ENCODE measurements around the gene PTDSS2.

PTDSS2 gene

GRCh38 chr11:405323-405953 lies 44.6 kb upstream of the PTDSS2 start:
- H3K27ac ChIP-seq (ENCODE audit: insufficient read depth in 1 of 2, low read depth in 1 of 2, low read length in 2 of 2, poor library complexity in 1 of 2, severe bottlenecking in 2 of 2), result no peak overlapping the region
- ChIA-PET POLR2A (interaction anchor here (2.3 kb wide), 1 partner anchor 11 kb away, joined by 8 read pairs; no protein-coding TSS in a partner anchor), CTCF (interaction anchor here (1.1 to 4.5 kb wide), 4 partner anchors 9 to 111 kb away, joined by 3 to 46 read pairs (median 10); partner anchors contain the start of genes PTDSS2 and SIGIRR)
- H3K4me3 ChIP-seq (ENCODE audit: control insufficient read depth in 1 of 7, extremely low read depth in 1 of 7, insufficient read depth in 4 of 7, low read depth in 2 of 7, low read length in 6 of 7), result no peak overlapping the region
- H3K36me3 ChIP-seq (ENCODE audit: control insufficient read depth in 4 of 4, insufficient read depth in 4 of 4, low read length in 3 of 4), result peaks cover 0 to 9% (median 4%) of the 10 kb centered on the region in 4 experiments
- no peak for DNase-seq
- peaks cover 0 to 20% (median 14%) of the 10 kb centered on the region in 4 experiments for H3K4me1 ChIP-seq (ENCODE audit: control extremely low read depth in 1 of 4, control insufficient read depth in 4 of 4, insufficient read depth in 4 of 4, low read length in 3 of 4)
- no peaks in the 10 kb centered on the region for H3K9me3 ChIP-seq (ENCODE audit: control extremely low read depth in 1 of 5, control insufficient read depth in 4 of 5, insufficient read depth in 2 of 5, low read depth in 1 of 5, low read length in 4 of 5)
- 94% methylated on average over 17 of the region's 17 CpGs for WGBS (ENCODE audit: insufficient coverage)
- H3K27me3 ChIP-seq (replicated peaks in 2 of 5; ENCODE audit: control insufficient read depth in 4 of 5, insufficient read depth in 5 of 5, low read length in 4 of 5), result peaks cover 0 to 11% (median 0%) of the 10 kb centered on the region in 5 experiments

DNA sequence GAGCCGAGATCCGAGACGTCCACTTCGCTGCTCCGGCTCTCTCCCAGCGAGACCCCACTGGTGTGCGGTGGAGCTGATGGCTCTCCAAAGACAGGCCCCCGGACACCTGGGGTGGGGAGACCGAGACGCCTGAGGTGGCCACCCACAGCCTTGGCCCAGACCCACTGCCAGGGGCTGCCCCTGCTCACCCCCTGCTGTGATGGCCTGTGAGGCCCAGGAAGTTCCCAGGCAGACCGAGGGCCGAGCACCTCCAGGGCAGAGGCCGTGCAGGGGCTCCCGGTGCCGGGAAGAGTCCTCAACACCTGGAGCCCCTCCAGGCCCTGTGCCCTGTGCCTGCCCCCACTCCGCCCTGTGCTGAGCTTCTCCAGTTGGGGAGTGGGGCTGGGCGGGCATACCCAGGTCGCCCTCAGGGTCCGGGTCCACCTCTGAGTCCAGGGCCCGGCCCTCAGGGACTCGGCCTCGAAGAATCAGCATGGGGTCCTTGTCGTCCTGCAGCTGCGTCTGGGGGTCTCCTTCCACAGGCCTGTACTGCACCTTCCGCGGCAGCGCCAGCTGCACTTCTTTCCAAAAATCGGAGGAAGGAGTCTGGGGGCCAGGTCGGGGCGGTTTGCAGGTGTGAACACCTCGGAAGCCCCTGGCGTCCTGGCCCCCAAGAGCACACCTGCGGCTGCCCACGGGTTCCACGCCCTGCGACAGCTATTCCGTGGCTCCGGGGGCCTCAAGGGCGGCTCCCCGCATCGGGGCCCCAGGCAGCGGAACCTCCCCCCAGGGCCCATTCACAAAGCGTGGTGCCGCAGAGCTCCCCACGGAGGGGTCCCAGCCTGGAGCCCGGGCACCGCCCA lies 43.9 kb upstream of the PTDSS2 start:
- peak overlapping the region in 5 of 7 experiments; percentile 19 to 59 (median 46) for H3K4me3 ChIP-seq (ENCODE audit: control insufficient read depth in 1 of 7, extremely low read depth in 1 of 7, insufficient read depth in 4 of 7, low read depth in 2 of 7, low read length in 6 of 7)
- ChIA-PET POLR2A (interaction anchor here (0.7 to 2.3 kb wide), 4 partner anchors 10 to 45 kb away, joined by 4 to 8 read pairs (median 6); partner anchors contain the start of gene PTDSS2), CTCF (interaction anchor here (0.7 to 4.5 kb wide), 8 partner anchors 7 to 110 kb away, joined by 3 to 46 read pairs (median 4); partner anchors contain the start of genes PTDSS2 and SIGIRR)
- 85% methylated on average over 38 of the region's 47 CpGs for WGBS (ENCODE audit: insufficient coverage)
- no peaks in the 10 kb centered on the region for H3K9me3 ChIP-seq (ENCODE audit: control extremely low read depth in 1 of 5, control insufficient read depth in 4 of 5, insufficient read depth in 2 of 5, low read depth in 1 of 5, low read length in 4 of 5)
- no peak overlapping the region for H3K27ac ChIP-seq (ENCODE audit: insufficient read depth in 1 of 2, low read depth in 1 of 2, low read length in 2 of 2, poor library complexity in 1 of 2, severe bottlenecking in 2 of 2)
- peaks cover 0 to 11% (median 0%) of the 10 kb centered on the region in 5 experiments for H3K27me3 ChIP-seq (replicated peaks in 2 of 5; ENCODE audit: control insufficient read depth in 4 of 5, insufficient read depth in 5 of 5, low read length in 4 of 5)
- peaks cover 0 to 20% (median 14%) of the 10 kb centered on the region in 4 experiments for H3K4me1 ChIP-seq (ENCODE audit: control extremely low read depth in 1 of 4, control insufficient read depth in 4 of 4, insufficient read depth in 4 of 4, low read length in 3 of 4)
- peaks cover 0 to 9% (median 4%) of the 10 kb centered on the region in 4 experiments for H3K36me3 ChIP-seq (ENCODE audit: control insufficient read depth in 4 of 4, insufficient read depth in 4 of 4, low read length in 3 of 4)
- no peak for DNase-seq

GRCh38 chr11:406796-407650 lies 43.1 kb upstream of the PTDSS2 start:
- Histone ChIP-seq H3K4me3 (ENCODE audit: control insufficient read depth in 1 of 7, extremely low read depth in 1 of 7, insufficient read depth in 4 of 7, low read depth in 2 of 7, low read length in 6 of 7) (peak overlapping the region in 5 of 7 experiments; percentile 19 to 59 (median 46)), H3K36me3 (ENCODE audit: control insufficient read depth in 4 of 4, insufficient read depth in 4 of 4, low read length in 3 of 4) (peaks cover 0 to 9% (median 4%) of the 10 kb centered on the region in 4 experiments), H3K27me3 (replicated peaks in 2 of 5; ENCODE audit: control insufficient read depth in 4 of 5, insufficient read depth in 5 of 5, low read length in 4 of 5) (peaks cover 0 to 11% (median 0%) of the 10 kb centered on the region in 5 experiments), H3K27ac (ENCODE audit: insufficient read depth in 1 of 2, low read depth in 1 of 2, low read length in 2 of 2, poor library complexity in 1 of 2, severe bottlenecking in 2 of 2) (no peak overlapping the region), H3K9me3 (ENCODE audit: control extremely low read depth in 1 of 5, control insufficient read depth in 4 of 5, insufficient read depth in 2 of 5, low read depth in 1 of 5, low read length in 4 of 5) (no peaks in the 10 kb centered on the region), H3K4me1 (ENCODE audit: control extremely low read depth in 1 of 4, control insufficient read depth in 4 of 4, insufficient read depth in 4 of 4, low read length in 3 of 4) (peaks cover 0 to 20% (median 14%) of the 10 kb centered on the region in 4 experiments)
- peak; percentile 93 to 98 (median 98) for DNase-seq
- CTCF ChIA-PET, result interaction anchor here (0.7 to 4.5 kb wide), 9 partner anchors 8 to 100 kb away, joined by 3 to 46 read pairs (median 4); partner anchors contain the start of genes PTDSS2 and SIGIRR
- POLR2A ChIA-PET, result interaction anchor here (0.7 to 2.3 kb wide), 5 partner anchors 9 to 44 kb away, joined by 3 to 8 read pairs (median 6); partner anchors contain the start of gene PTDSS2
- WGBS (ENCODE audit: insufficient coverage), result 4% methylated on average over 54 of the region's 91 CpGs

DNA sequence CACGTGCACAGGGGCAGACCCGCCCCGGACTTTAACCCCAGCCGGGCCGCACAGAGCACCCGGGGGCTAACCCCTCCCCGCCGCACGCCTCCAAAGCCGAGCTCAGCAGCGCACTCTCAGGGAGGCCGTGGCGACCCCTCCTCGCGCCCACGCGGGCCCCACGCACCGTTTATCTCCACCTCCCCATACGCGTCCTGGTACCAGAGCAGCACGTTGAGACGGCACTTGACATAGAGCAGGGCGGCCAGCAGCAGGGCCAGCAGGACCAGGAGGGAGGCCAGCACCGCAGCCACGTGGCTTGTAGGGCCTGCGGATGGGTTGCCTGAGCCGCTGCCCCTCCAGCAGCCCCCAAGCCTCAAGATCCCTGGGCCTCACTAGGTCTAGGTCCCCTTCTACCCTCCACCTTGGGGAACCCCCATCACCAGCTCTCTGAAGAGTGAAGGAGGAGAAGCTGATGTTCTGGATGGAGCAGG lies 42.4 kb upstream of the PTDSS2 start:
- no peak overlapping the region for H3K27ac ChIP-seq (ENCODE audit: insufficient read depth in 1 of 2, low read depth in 1 of 2, low read length in 2 of 2, poor library complexity in 1 of 2, severe bottlenecking in 2 of 2)
- CTCF ChIA-PET, result interaction anchor here (1.2 to 4.5 kb wide), 6 partner anchors 9 to 99 kb away, joined by 3 to 46 read pairs (median 4); partner anchors contain the start of gene PTDSS2

GRCh38 chr11:408154-409007 lies 41.7 kb upstream of the PTDSS2 start:
- 94% methylated on average over 15 of the region's 15 CpGs for WGBS (ENCODE audit: insufficient coverage)
- POLR2A ChIA-PET, result no interaction called here
- H3K36me3 ChIP-seq (ENCODE audit: control insufficient read depth in 4 of 4, insufficient read depth in 4 of 4, low read length in 3 of 4), result peaks cover 0 to 9% (median 4%) of the 10 kb centered on the region in 4 experiments
- CTCF ChIA-PET, result interaction anchor here (1.2 to 4.5 kb wide), 3 partner anchors 12 to 42 kb away, joined by 4 to 46 read pairs (median 7); partner anchors contain the start of gene PTDSS2
- H3K4me1 ChIP-seq (ENCODE audit: control extremely low read depth in 1 of 4, control insufficient read depth in 4 of 4, insufficient read depth in 4 of 4, low read length in 3 of 4), result peaks cover 0 to 28% (median 22%) of the 10 kb centered on the region in 4 experiments
- H3K27me3 ChIP-seq (replicated peaks in 2 of 5; ENCODE audit: control insufficient read depth in 4 of 5, insufficient read depth in 5 of 5, low read length in 4 of 5), result peaks cover 0 to 7% (median 0%) of the 10 kb centered on the region in 5 experiments
- no peak overlapping the region for H3K27ac ChIP-seq (ENCODE audit: insufficient read depth in 1 of 2, low read depth in 1 of 2, low read length in 2 of 2, poor library complexity in 1 of 2, severe bottlenecking in 2 of 2)
- no peak overlapping the region for H3K4me3 ChIP-seq (ENCODE audit: control insufficient read depth in 1 of 7, extremely low read depth in 1 of 7, insufficient read depth in 4 of 7, low read depth in 2 of 7, low read length in 6 of 7)
- DNase-seq, result no peak
- H3K9me3 ChIP-seq (ENCODE audit: control extremely low read depth in 1 of 5, control insufficient read depth in 4 of 5, insufficient read depth in 2 of 5, low read depth in 1 of 5, low read length in 4 of 5), result no peaks in the 10 kb centered on the region

More for the DNA sequence above, 42.4 kb upstream of the PTDSS2 start:
- peaks cover 0 to 9% (median 4%) of the 10 kb centered on the region in 4 experiments for H3K36me3 ChIP-seq (ENCODE audit: control insufficient read depth in 4 of 4, insufficient read depth in 4 of 4, low read length in 3 of 4)
- peaks cover 0 to 11% (median 0%) of the 10 kb centered on the region in 5 experiments for H3K27me3 ChIP-seq (replicated peaks in 2 of 5; ENCODE audit: control insufficient read depth in 4 of 5, insufficient read depth in 5 of 5, low read length in 4 of 5)
- peaks cover 0 to 21% (median 15%) of the 10 kb centered on the region in 4 experiments for H3K4me1 ChIP-seq (ENCODE audit: control extremely low read depth in 1 of 4, control insufficient read depth in 4 of 4, insufficient read depth in 4 of 4, low read length in 3 of 4)
- 75% methylated on average over 16 of the region's 28 CpGs for WGBS (ENCODE audit: insufficient coverage)
- no peak overlapping the region for H3K4me3 ChIP-seq (ENCODE audit: control insufficient read depth in 1 of 7, extremely low read depth in 1 of 7, insufficient read depth in 4 of 7, low read depth in 2 of 7, low read length in 6 of 7)
- POLR2A ChIA-PET, result interaction anchor here (1.0 to 1.7 kb wide), 3 partner anchors 10 to 42 kb away, joined by 3 to 7 read pairs (median 6); partner anchors contain the start of gene PTDSS2
- DNase-seq, result no peak
- no peaks in the 10 kb centered on the region for H3K9me3 ChIP-seq (ENCODE audit: control extremely low read depth in 1 of 5, control insufficient read depth in 4 of 5, insufficient read depth in 2 of 5, low read depth in 1 of 5, low read length in 4 of 5)
